ENCODE measurements around the gene FURIN.

FURIN gene

DNA sequence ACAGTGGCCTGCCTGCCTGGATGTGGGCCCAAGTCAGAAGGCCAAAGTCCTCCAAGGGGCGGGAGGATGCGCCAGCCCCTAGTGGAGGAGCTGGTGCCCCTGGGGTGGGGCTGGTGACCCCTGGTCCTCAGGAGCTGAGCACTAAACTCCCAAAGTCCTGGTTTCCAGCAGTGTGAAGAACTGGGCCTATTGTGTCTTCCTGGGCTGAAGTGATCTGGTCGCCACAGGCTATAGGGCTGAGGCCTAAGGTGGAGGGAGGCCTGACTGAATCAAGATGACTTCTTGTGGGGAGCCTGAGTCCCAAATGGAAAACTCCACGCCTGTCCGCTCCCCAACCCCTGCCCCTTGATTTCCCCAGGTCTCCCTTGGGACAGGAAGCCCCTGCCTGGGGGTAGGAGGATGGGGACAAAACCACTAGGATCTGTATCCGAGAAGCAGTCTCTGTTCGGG is 15.2 kb downstream of the FURIN start:
- Histone ChIP-seq H3K4me3 (ENCODE audit: low read length) (peak overlapping the region; percentile 80), H3K27me3 (ENCODE audit: control insufficient read depth, insufficient read depth, low read length) (no peaks in the 10 kb centered on the region), H3K4me1 (ENCODE audit: control insufficient read depth, insufficient read depth, low read length) (peaks cover 4% of the 10 kb centered on the region), H3K27ac (ENCODE audit: low read depth, low read length) (peak overlapping the region; percentile 92), H3K9ac (ENCODE audit: low read length) (peak overlapping the region; percentile 73), H3K36me3 (ENCODE audit: control insufficient read depth, insufficient read depth, low read length) (peaks cover 28% of the 10 kb centered on the region)

DNA sequence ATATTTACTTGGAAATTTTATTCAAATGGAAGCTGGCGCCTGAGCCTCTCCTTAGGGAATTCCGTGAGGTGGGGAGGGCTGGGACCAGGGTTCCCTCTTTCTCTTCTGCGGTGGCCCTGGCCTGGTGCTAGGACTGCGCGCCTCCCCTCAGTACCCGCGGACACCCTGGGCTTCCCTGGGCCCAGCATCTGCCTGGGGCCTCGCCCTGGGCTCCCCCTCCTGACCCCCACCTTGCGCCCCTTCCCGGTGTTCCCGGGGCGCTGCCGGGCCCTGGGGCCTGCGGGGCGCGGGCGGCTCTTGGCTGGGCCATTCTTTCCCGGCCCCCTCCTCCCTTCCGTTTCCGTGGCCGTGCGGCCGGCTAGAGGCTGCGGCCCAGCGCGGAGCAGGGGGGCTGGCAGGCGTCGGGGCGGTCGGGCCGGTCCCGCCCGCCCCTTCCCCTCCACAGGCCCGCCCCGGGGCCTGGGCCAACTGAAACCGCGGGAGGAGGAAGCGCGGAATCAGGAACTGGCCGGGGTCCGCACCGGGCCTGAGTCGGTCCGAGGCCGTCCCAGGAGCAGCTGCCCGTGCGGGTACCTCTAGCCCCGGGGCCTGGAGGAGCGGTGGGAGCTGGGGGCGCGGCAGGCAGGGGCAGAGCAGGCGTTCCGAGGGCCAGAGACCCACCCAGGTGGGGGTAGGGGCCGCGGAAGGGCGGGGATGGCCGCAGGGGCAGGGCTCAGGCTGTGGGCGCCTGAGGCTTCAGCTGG is 15.8 kb downstream of the FURIN start, which contains the start of gene FES:
Gene FES, plus strand, starts transcription at position 529 of the 743 bp plus-strand sequence. CDS start 542 bp downstream, outside the sequence.
- Histone ChIP-seq H3K9ac (ENCODE audit: low read length) (peak within 1 kb of the TSS; percentile 82), H3K4me3 (ENCODE audit: low read length) (peak within 1 kb of the TSS; percentile 80), H3K27ac (ENCODE audit: low read depth, low read length) (peak within 1 kb of the TSS; percentile 92), H3K4me1 (ENCODE audit: control insufficient read depth, insufficient read depth, low read length) (peaks cover 4% of the 10 kb centered on the region), H3K36me3 (ENCODE audit: control insufficient read depth, insufficient read depth, low read length) (peaks cover 24% of the 10 kb centered on the region), H3K27me3 (ENCODE audit: control insufficient read depth, insufficient read depth, low read length) (no peaks in the 10 kb centered on the region)

DNA sequence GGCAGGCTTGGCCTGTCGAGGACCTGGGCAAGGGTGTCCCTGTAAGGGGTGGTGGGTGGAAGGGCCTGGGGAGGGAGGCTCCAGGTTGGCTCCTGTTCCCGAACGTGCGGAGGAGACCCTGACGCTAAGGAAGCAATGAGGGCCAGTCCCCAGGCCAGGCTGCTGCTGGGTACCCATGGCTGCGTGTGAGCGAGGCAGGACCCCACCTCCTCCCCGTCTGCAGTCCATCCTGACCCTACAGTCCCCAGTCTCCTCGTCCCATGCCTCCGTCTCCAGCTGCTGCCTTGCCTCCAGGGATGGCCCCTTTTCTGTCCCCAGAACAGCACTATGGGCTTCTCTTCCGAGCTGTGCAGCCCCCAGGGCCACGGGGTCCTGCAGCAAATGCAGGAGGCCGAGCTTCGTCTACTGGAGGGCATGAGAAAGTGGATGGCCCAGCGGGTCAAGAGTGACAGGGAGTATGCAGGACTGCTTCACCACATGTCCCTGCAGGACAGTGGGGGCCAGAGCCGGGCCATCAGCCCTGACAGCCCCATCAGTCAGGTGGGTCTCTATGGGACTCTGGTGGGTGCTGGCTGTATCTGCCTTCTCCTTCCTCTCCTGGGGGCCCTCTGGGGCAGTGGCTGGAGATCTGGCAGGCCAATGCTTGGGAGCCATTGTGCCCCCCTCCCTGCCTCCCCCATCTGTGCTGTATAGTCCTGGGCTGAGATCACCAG is 16.5 kb downstream of the FURIN start:
- peaks cover 4% of the 10 kb centered on the region for H3K4me1 ChIP-seq (ENCODE audit: control insufficient read depth, insufficient read depth, low read length)
- H3K4me3 ChIP-seq (ENCODE audit: low read length), result peak overlapping the region; percentile 80
- H3K27ac ChIP-seq (ENCODE audit: low read depth, low read length), result peak overlapping the region; percentile 92
- H3K27me3 ChIP-seq (ENCODE audit: control insufficient read depth, insufficient read depth, low read length), result no peaks in the 10 kb centered on the region
- H3K36me3 ChIP-seq (ENCODE audit: control insufficient read depth, insufficient read depth, low read length), result peaks cover 20% of the 10 kb centered on the region
- H3K9ac ChIP-seq (ENCODE audit: low read length), result peak overlapping the region; percentile 82

DNA sequence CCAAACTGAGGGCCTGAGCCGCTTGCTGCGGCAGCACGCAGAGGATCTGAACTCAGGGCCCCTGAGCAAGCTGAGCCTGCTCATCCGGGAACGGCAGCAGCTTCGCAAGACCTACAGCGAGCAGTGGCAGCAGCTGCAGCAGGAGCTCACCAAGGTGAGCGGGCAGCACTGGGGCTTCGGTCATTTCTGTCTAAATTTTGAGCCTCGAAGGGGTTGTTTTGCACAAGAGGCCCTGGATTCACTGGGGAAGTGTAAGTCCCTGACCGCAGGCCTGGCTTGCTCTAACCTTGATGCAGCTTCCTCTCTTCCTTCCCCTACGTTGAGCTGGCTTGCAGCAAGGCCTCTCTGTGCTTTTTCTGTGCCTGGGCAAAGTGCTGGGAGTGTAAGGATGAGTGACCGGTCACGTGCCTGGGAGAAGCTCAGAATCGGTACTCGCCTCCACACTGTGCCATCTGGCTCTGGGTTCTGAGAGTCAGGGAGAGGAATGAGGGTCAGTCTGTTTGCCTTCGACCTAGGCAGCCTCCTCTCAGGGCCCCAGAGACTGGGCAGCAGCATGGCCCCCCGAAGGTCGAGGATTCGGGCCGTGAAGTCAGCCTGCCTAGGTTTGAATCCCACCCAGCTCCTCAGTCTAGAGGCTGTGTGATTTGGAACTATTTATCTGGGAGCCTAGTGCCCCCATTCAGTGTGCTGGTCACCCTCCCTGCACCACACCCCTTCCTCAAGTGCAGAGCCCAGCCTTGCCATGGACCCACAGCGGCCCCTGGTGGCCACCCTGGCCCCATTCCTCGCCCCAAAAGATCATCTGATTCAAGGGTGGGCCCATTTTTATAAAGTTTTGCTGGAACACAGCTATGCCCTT is 17.3 kb downstream of the FURIN start:
- Histone ChIP-seq H3K9ac (ENCODE audit: low read length) (no peak overlapping the region), H3K27ac (ENCODE audit: low read depth, low read length) (peak overlapping the region; percentile 92), H3K27me3 (ENCODE audit: control insufficient read depth, insufficient read depth, low read length) (no peaks in the 10 kb centered on the region), H3K4me3 (ENCODE audit: low read length) (peak overlapping the region; percentile 80), H3K36me3 (ENCODE audit: control insufficient read depth, insufficient read depth, low read length) (peaks cover 16% of the 10 kb centered on the region), H3K4me1 (ENCODE audit: control insufficient read depth, insufficient read depth, low read length) (peaks cover 4% of the 10 kb centered on the region)

DNA sequence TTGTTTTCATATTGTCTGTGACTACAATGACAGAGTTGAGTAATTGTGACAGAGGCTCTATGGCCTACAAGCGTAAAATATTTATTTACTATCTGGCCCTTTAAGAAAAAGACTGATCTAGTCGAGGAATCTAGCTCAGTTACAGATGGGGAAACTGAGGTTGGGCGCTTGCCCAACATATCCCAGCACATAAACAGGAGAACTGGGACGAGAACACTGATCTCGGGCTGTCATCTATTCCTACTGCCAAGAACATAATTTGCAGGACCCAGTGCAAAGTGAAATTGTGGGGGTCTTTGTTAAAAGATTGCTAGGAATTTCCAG is 17.9 kb downstream of the FURIN start:
- Histone ChIP-seq H3K4me3 (ENCODE audit: low read length) (no peak overlapping the region), H3K27ac (ENCODE audit: low read depth, low read length) (no peak overlapping the region), H3K4me1 (ENCODE audit: control insufficient read depth, insufficient read depth, low read length) (peaks cover 4% of the 10 kb centered on the region), H3K27me3 (ENCODE audit: control insufficient read depth, insufficient read depth, low read length) (no peaks in the 10 kb centered on the region), H3K9ac (ENCODE audit: low read length) (no peak overlapping the region), H3K36me3 (ENCODE audit: control insufficient read depth, insufficient read depth, low read length) (peaks cover 17% of the 10 kb centered on the region)

DNA sequence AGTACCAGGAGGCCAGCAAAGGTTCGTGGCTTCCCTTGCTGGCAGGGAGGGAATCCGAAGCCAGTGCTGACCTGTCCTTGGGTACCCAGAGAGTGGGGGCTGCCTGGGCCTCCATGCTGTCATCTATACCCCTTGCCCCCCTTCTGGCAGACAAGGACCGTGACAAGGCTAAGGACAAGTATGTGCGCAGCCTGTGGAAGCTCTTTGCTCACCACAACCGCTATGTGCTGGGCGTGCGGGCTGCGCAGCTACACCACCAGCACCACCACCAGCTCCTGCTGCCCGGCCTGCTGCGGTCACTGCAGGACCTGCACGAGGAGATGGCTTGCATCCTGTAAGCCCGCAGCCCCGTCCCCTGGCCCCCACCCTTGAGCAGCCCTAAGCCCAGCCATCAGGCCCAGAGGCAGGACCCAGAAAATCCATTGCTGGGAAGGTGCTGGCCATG is 18.7 kb downstream of the FURIN start:
- no peaks in the 10 kb centered on the region for H3K27me3 ChIP-seq (ENCODE audit: control insufficient read depth, insufficient read depth, low read length)
- H3K36me3 ChIP-seq (ENCODE audit: control insufficient read depth, insufficient read depth, low read length), result peaks cover 22% of the 10 kb centered on the region
- no peak overlapping the region for H3K27ac ChIP-seq (ENCODE audit: low read depth, low read length)
- H3K4me1 ChIP-seq (ENCODE audit: control insufficient read depth, insufficient read depth, low read length), result peaks cover 4% of the 10 kb centered on the region
- no peak overlapping the region for H3K4me3 ChIP-seq (ENCODE audit: low read length)
- no peak overlapping the region for H3K9ac ChIP-seq (ENCODE audit: low read length)

DNA sequence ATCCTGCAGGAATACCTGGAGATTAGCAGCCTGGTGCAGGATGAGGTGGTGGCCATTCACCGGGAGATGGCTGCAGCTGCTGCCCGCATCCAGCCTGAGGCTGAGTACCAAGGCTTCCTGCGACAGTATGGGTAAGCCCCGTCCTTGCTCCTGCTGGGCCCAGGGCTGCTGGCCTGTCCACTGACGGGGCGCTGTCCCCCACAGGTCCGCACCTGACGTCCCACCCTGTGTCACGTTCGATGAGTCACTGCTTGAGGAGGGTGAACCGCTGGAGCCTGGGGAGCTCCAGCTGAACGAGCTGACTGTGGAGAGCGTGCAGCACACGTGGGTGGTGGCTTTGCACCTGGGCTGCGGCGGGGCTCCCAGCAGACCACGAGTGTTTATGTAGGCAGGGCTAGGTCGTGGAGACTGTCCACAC is 20.9 kb downstream of the FURIN start:
- Histone ChIP-seq H3K4me3 (ENCODE audit: low read length) (no peak overlapping the region), H3K36me3 (ENCODE audit: control insufficient read depth, insufficient read depth, low read length) (peaks cover 31% of the 10 kb centered on the region), H3K4me1 (ENCODE audit: control insufficient read depth, insufficient read depth, low read length) (no peaks in the 10 kb centered on the region), H3K9ac (ENCODE audit: low read length) (no peak overlapping the region), H3K27me3 (ENCODE audit: control insufficient read depth, insufficient read depth, low read length) (no peaks in the 10 kb centered on the region), H3K27ac (ENCODE audit: low read depth, low read length) (no peak overlapping the region)

DNA sequence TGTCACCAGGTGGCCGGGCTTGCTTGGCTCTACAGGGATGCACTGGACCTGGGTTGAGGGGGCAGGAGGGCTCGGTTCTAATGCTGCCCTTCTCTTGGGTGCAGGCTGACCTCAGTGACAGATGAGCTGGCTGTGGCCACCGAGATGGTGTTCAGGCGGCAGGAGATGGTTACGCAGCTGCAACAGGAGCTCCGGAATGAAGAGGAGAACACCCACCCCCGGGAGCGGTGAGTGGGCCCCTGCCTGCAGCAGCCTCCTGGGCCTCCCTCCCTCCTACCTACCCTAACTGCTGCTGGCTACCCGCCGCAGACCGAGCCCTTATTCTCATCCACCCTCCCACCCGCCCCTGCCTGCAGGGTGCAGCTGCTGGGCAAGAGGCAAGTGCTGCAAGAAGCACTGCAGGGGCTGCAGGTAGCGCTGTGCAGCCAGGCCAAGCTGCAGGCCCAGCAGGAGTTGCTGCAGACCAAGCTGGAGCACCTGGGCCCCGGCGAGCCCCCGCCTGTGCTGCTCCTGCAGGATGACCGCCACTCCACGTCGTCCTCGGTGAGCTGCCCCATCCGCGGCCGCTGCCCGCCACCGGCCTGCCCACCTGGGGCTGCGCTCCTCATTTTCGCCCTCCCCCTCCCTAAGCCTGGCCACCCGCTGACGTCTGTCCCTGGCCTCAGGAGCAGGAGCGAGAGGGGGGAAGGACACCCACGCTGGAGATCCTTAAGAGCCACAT is 21.5 kb downstream of the FURIN start:
- Histone ChIP-seq H3K27me3 (ENCODE audit: control insufficient read depth, insufficient read depth, low read length) (no peaks in the 10 kb centered on the region), H3K27ac (ENCODE audit: low read depth, low read length) (no peak overlapping the region), H3K36me3 (ENCODE audit: control insufficient read depth, insufficient read depth, low read length) (peaks cover 31% of the 10 kb centered on the region), H3K4me3 (ENCODE audit: low read length) (no peak overlapping the region), H3K9ac (ENCODE audit: low read length) (no peak overlapping the region), H3K4me1 (ENCODE audit: control insufficient read depth, insufficient read depth, low read length) (no peaks in the 10 kb centered on the region)

DNA sequence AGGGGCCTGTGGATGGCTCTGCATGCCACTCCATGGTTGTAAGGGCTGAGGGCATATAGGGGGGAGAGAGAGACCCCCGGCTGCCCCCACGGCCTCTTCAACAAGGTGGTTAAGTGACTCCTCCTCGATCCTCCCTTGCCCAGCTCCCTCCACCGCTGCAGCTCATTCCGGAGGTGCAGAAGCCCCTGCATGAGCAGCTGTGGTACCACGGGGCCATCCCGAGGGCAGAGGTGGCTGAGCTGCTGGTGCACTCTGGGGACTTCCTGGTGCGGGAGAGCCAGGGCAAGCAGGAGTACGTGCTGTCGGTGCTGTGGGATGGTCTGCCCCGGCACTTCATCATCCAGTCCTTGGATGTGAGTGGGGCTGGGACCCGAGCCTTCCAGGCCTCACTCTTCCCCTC is 22.5 kb downstream of the FURIN start:
- H3K9ac ChIP-seq (ENCODE audit: low read length), result no peak overlapping the region
- no peak overlapping the region for H3K27ac ChIP-seq (ENCODE audit: low read depth, low read length)
- H3K4me3 ChIP-seq (ENCODE audit: low read length), result no peak overlapping the region
- H3K27me3 ChIP-seq (ENCODE audit: control insufficient read depth, insufficient read depth, low read length), result no peaks in the 10 kb centered on the region
- H3K36me3 ChIP-seq (ENCODE audit: control insufficient read depth, insufficient read depth, low read length), result peaks cover 31% of the 10 kb centered on the region
- H3K4me1 ChIP-seq (ENCODE audit: control insufficient read depth, insufficient read depth, low read length), result no peaks in the 10 kb centered on the region

DNA sequence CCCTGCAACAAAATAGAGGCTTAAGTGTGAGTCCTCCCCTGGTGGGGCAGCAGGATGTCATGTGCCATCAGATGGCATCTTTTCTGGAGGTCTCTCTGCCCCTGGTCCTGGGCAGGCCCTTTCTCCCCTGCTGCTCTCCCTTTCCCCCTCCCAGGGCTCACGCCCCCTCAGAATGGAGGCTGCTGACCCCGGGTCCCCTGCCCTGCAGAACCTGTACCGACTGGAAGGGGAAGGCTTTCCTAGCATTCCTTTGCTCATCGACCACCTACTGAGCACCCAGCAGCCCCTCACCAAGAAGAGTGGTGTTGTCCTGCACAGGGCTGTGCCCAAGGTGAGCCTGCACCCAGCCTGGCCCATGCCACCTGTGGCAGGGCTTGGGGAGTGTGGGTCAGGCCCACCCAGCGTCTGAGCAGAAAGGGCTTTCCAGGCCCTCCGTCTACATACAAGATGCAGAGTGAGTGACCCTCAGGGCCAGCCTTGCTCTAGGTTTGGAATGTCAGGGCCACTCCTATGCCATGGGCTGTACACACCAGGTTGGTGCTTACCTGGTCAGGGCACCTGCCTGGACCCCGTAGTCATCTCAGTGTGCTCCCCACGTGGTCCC is 23.1 kb downstream of the FURIN start:
- no peaks in the 10 kb centered on the region for H3K27me3 ChIP-seq (ENCODE audit: control insufficient read depth, insufficient read depth, low read length)
- peaks cover 31% of the 10 kb centered on the region for H3K36me3 ChIP-seq (ENCODE audit: control insufficient read depth, insufficient read depth, low read length)
- H3K27ac ChIP-seq (ENCODE audit: low read depth, low read length), result no peak overlapping the region
- no peaks in the 10 kb centered on the region for H3K4me1 ChIP-seq (ENCODE audit: control insufficient read depth, insufficient read depth, low read length)
- H3K4me3 ChIP-seq (ENCODE audit: low read length), result no peak overlapping the region
- no peak overlapping the region for H3K9ac ChIP-seq (ENCODE audit: low read length)

DNA sequence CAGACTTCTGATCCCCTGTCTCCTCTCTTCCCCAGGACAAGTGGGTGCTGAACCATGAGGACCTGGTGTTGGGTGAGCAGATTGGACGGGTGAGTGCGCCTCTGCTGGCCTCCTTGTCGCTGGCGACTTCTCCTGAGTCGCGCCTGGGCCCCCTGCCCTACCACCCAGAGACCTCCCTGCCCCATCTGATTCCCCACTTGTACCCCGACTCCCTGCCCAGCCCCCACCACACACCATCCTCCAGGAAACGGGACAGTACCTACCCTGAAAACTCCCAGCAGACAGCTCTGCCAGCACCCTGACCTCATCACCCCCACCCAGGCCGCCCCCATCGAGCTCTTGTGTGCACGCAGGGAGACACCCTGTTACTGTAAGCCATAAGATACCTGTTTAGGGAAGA is 23.6 kb downstream of the FURIN start:
- H3K4me3 ChIP-seq (ENCODE audit: low read length), result no peak overlapping the region
- H3K4me1 ChIP-seq (ENCODE audit: control insufficient read depth, insufficient read depth, low read length), result no peaks in the 10 kb centered on the region
- no peak overlapping the region for H3K27ac ChIP-seq (ENCODE audit: low read depth, low read length)
- H3K9ac ChIP-seq (ENCODE audit: low read length), result no peak overlapping the region
- H3K27me3 ChIP-seq (ENCODE audit: control insufficient read depth, insufficient read depth, low read length), result no peaks in the 10 kb centered on the region
- H3K36me3 ChIP-seq (ENCODE audit: control insufficient read depth, insufficient read depth, low read length), result peaks cover 31% of the 10 kb centered on the region

Data from rectal smooth muscle tissue (tissue), 1 donor.